IMR-90 (cell line): ENCODE data around the gene CAMTA1. TPM values are rescaled to one million over a fixed set of nuclear protein-coding genes. Genes with fewer than 3 reads are reported as not detected.

Experiments used
- ATAC-seq: fragments of 200-7000 bp; cut with Tn5 transposase; 2 replicates; pipeline ENCODE4 v1.9.1; 2020; ENCODE audit warnings: low read depth, mild to moderate bottlenecking, moderate library complexity
- BruUV-seq: library from RNA; stranded (reverse); fragments of 400-500 nt; replicated peaks from 2 replicates; lab custom pipeline; 2021; lab: Mats Ljungman, UMichigan
- CTCF ChIA-PET: fragments of 300-600 bp; formaldehyde crosslinking; extraction: SDS; loops from one replicate; lab custom pipeline; 2021; ENCODE audit warnings: antibody characterized with exemption; lab: Yijun Ruan, JAX
- POLR2A ChIA-PET: fragments of 300-600 bp; sonication (Branson Sonifier 250); formaldehyde crosslinking; loops from one replicate; lab custom pipeline; 2022; ENCODE audit warnings: antibody characterized with exemption; ENCODE audit not compliant: unreplicated experiment; lab: Charles Lee
- DNase-seq: peaks from one replicate; pipeline ENCODE4 v3.0.0; 2013
- H2AFZ ChIP-seq: replicated peaks from 2 replicates; pipeline ENCODE3; 2013; ENCODE audit warnings: low read length, mild to moderate bottlenecking; ENCODE audit not compliant: poor library complexity
- H2AK5ac ChIP-seq: 2 replicates; pipeline ENCODE4 v1.6.1; 2013; ENCODE audit warnings: low read depth, low read length, inconsistent platforms
- H2AK9ac ChIP-seq: replicated peaks from 2 replicates; pipeline ENCODE3; 2013; ENCODE audit warnings: mild to moderate bottlenecking, low read depth, low read length, moderate library complexity; ENCODE audit not compliant: poor library complexity
- H2BK120ac ChIP-seq: 2 replicates; pipeline ENCODE4 v1.6.1; 2013; ENCODE audit warnings: low read depth, low read length, inconsistent platforms
- H2BK15ac ChIP-seq: 3 replicates; pipeline ENCODE4 v1.6.1; 2013; ENCODE audit warnings: low read depth, low read length, inconsistent platforms
- H2BK20ac ChIP-seq: 2 replicates; pipeline ENCODE4 v1.6.1; 2013; ENCODE audit warnings: low read depth, mild to moderate bottlenecking, inconsistent platforms, low read length, moderate library complexity
- H2BK5ac ChIP-seq: 2 replicates; pipeline ENCODE4 v1.6.1; 2013; ENCODE audit warnings: mild to moderate bottlenecking, low read depth, low read length, inconsistent platforms; ENCODE audit not compliant: poor library complexity, severe bottlenecking
- H3K14ac ChIP-seq: replicated peaks from 2 replicates; pipeline ENCODE4 v1.6.1; 2013; ENCODE audit warnings: low read depth, low read length, inconsistent platforms
- H3K18ac ChIP-seq: 2 replicates; pipeline ENCODE4 v1.6.1; 2013; ENCODE audit warnings: low read depth, low read length, control low read depth
- H3K23ac ChIP-seq: 2 replicates; pipeline ENCODE4 v1.6.1; 2013; ENCODE audit warnings: low read depth, low read length, inconsistent platforms
- H3K27ac ChIP-seq: 2 replicates; pipeline ENCODE4 v1.5.1; 2013; ENCODE audit warnings: mild to moderate bottlenecking, control low read depth, low read length; ENCODE audit not compliant: insufficient read depth
- H3K27me3 ChIP-seq: 2 replicates; pipeline ENCODE4 v1.6.1; 2013; ENCODE audit warnings: low read length; ENCODE audit not compliant: control insufficient read depth, insufficient read depth
- H3K36me3 ChIP-seq: 2 replicates; pipeline ENCODE4 v1.6.1; 2013; ENCODE audit warnings: low read length, mixed read lengths; ENCODE audit not compliant: control insufficient read depth, insufficient read depth
- H3K4ac ChIP-seq: 2 replicates; pipeline ENCODE4 v1.6.1; 2013; ENCODE audit warnings: low read depth, low read length, inconsistent platforms
- H3K4me1 ChIP-seq: 2 replicates; pipeline ENCODE4 v1.6.1; 2013; ENCODE audit warnings: low read length, mixed read lengths; ENCODE audit not compliant: control insufficient read depth, insufficient read depth
- H3K4me2 ChIP-seq: 2 replicates; pipeline ENCODE4 v1.6.1; 2013; ENCODE audit warnings: low read depth, mild to moderate bottlenecking, control low read depth, low read length, moderate library complexity
- H3K4me3 ChIP-seq: 2 replicates; pipeline ENCODE4 v1.5.1; 2013; ENCODE audit warnings: low read depth, mild to moderate bottlenecking, control low read depth, low read length, moderate library complexity; ENCODE audit not compliant: insufficient read depth
- H3K56ac ChIP-seq: 2 replicates; pipeline ENCODE4 v1.6.1; 2013; ENCODE audit warnings: low read length, inconsistent platforms; ENCODE audit not compliant: insufficient read depth; ENCODE audit errors: extremely low read depth
- H3K79me1 ChIP-seq, 2 experiments: 2 replicates each; pipeline ENCODE4 v1.6.1; 2013; ENCODE audit warnings: low read length in 2 of 2, inconsistent platforms in 1 of 2, low read depth in 1 of 2
- H3K9ac ChIP-seq: 2 replicates; pipeline ENCODE4 v1.6.1; 2013; ENCODE audit warnings: low read depth, low read length, control low read depth
- H3K9me1 ChIP-seq: 2 replicates; pipeline ENCODE4 v1.6.1; 2013; ENCODE audit warnings: low read length, inconsistent platforms; ENCODE audit not compliant: insufficient read depth
- H3K9me3 ChIP-seq: 2 replicates; pipeline ENCODE4 v1.6.1; 2013; ENCODE audit warnings: low read length; ENCODE audit not compliant: control insufficient read depth, insufficient read depth
- H4K20me1 ChIP-seq: 2 replicates; pipeline ENCODE4 v1.6.1; 2013; ENCODE audit warnings: low read length, inconsistent platforms; ENCODE audit not compliant: insufficient read depth
- H4K5ac ChIP-seq: 2 replicates; pipeline ENCODE4 v1.6.1; 2013; ENCODE audit warnings: mild to moderate bottlenecking, low read depth, low read length, control low read depth
- H4K8ac ChIP-seq, 2 experiments: 2 replicates each; pipeline ENCODE4 v1.6.1; 2013; ENCODE audit warnings: low read depth in 2 of 2, low read length in 2 of 2, control low read depth in 1 of 2, inconsistent platforms in 1 of 2
- H4K91ac ChIP-seq: 2 replicates; pipeline ENCODE4 v1.6.1; 2013; ENCODE audit warnings: low read depth, low read length, inconsistent platforms; ENCODE audit not compliant: insufficient read depth
- BHLHE40 ChIP-seq: fragments of 150-350 bp; IDR thresholded peaks from 2 replicates; pipeline ENCODE4 v1.6.1; 2016; ENCODE audit warnings: mild to moderate bottlenecking, low read depth, low read length
- FOS ChIP-seq: fragments of 150-350 bp; IDR thresholded peaks from 2 replicates; pipeline ENCODE4 v1.6.1; 2016; ENCODE audit warnings: low read depth, low read length
- MAZ ChIP-seq: IDR thresholded peaks from 2 replicates; pipeline ENCODE4 v1.6.1; 2012; ENCODE audit warnings: low read depth, mild to moderate bottlenecking, low read length, improper control_type of control experiment, moderate library complexity, borderline replicate concordance
- POLR2A ChIP-seq: IDR thresholded peaks from 2 replicates; pipeline ENCODE4 v1.6.1; 2012; ENCODE audit warnings: mild to moderate bottlenecking, low read depth, low read length
- RCOR1 ChIP-seq: IDR thresholded peaks from 2 replicates; pipeline ENCODE4 v1.6.1; 2012; ENCODE audit warnings: mild to moderate bottlenecking, low read length, improper control_type of control experiment; ENCODE audit not compliant: insufficient replicate concordance
- RFX5 ChIP-seq: IDR thresholded peaks from 2 replicates; pipeline ENCODE4 v1.8.0; 2012; ENCODE audit warnings: low read depth, mild to moderate bottlenecking, low read length, moderate library complexity
- WGBS, 2 experiments: methylation state at CpG; one replicate each; pipeline versions ENCODE4 v1.1.5 to v1.1.7; 2013; ENCODE audit warnings: missing lambda C conversion rate in 2 of 2; ENCODE audit not compliant: insufficient read length in 1 of 2; ENCODE audit errors: extremely low coverage in 2 of 2; 5-methylcytosine and 5-hydroxymethylcytosine counted together
- dilution Hi-C: fragments of 300-500 bp; cut with HindIII; formaldehyde crosslinking; loops from one replicate; pipeline ENCODE4 v1.14.3; 2018; ENCODE audit warnings: low sequenced_read_pairs; ENCODE audit not compliant: unreplicated experiment
- in situ Hi-C: fragments of 300-500 bp; cut with MboI; formaldehyde crosslinking; loops from 3 replicates; pipeline ENCODE4 v1.14.3; 2019; ENCODE audit warnings: low sequenced_read_pairs, inconsistent platforms, mixed read lengths
- intact Hi-C: fragments of 100-400 bp; cut with micrococcal nuclease; formaldehyde crosslinking; loops from 2 replicates; pipeline ENCODE4 v1.10.0; 2022
- polyA plus RNA-seq, 3 experiments: library from polyadenylated mRNA; depleted of rRNA; stranded (reverse); fragments of >200 nt; gene quantifications; 2 replicates each; pipeline ENCODE4 v1.2.3, GENCODE V29; 2012; ENCODE audit warnings: low replicate concordance in 1 of 3
- total RNA-seq: library from RNA; depleted of rRNA; stranded (reverse); fragments of >200 nt; gene quantifications from 2 replicates; pipeline ENCODE4 v1.2.3, GENCODE V29; 2012
- TF ChIP-seq, protein P1 (sequence below): fragments of 150-350 bp; IDR thresholded peaks from 2 replicates; pipeline ENCODE4 v1.6.1; 2016; ENCODE audit warnings: low read depth, mild to moderate bottlenecking, low read length, moderate library complexity, borderline replicate concordance

CAMTA1 gene
- total and polyA plus RNA-seq, 2 of the 4 experiments (the other 2 are of a cell fraction): 35.5 to 74.3 TPM

DNA sequence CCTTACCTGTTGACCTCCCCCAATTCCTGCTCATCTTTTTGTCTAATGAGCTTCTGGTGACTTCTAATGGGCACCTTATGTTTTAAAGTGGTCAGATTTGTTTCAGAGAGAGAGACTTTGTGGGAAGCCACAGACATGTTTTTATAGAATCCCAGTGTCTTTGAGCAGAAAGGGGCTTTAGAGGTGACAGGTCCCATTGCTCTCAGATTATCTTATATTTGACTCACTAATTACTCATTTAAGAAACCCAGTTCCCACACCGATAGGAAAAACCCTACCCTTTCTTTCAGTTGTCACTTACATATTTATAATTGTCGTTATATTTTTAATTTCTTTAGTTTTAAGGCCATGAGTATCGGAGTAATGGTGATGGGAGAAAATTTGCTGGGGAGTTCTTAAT is 215.5 kb downstream of the CAMTA1 start:
- no peak for ATAC-seq

More for the DNA sequence above, 215.5 kb downstream of the CAMTA1 start:
- H2BK15ac ChIP-seq: no peak overlapping the region
- no peaks in the 10 kb centered on the region for H3K9me1 ChIP-seq
- no peaks in the 10 kb centered on the region for H3K79me1 ChIP-seq
- no peak overlapping the region for H2BK20ac ChIP-seq
- intact Hi-C loops (no loop called here), in situ Hi-C loops (no loop called here), dilution Hi-C loops (no loop called here)
- H3K27me3 ChIP-seq: peaks cover 28% of the 10 kb centered on the region
- no peaks in the 10 kb centered on the region for H3K36me3 ChIP-seq
- no peak overlapping the region for H3K27ac ChIP-seq
- H2AK9ac ChIP-seq: no peak overlapping the region
- H3K56ac ChIP-seq: no peak overlapping the region
- TF ChIP-seq, protein P1, sequence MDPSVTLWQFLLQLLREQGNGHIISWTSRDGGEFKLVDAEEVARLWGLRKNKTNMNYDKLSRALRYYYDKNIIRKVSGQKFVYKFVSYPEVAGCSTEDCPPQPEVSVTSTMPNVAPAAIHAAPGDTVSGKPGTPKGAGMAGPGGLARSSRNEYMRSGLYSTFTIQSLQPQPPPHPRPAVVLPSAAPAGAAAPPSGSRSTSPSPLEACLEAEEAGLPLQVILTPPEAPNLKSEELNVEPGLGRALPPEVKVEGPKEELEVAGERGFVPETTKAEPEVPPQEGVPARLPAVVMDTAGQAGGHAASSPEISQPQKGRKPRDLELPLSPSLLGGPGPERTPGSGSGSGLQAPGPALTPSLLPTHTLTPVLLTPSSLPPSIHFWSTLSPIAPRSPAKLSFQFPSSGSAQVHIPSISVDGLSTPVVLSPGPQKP: no peak
- TF ChIP-seq MAZ: no peak
- TF ChIP-seq FOS: no peak
- no peak for TF ChIP-seq RCOR1
- no peak for TF ChIP-seq BHLHE40
- TF ChIP-seq RFX5: no peak
- no peak for TF ChIP-seq POLR2A
- no peaks in the 10 kb centered on the region for H3K9me3 ChIP-seq
- H4K91ac ChIP-seq: no peak overlapping the region
- WGBS, 2 experiments: no CpG with 5 or more reads among the region's 3 CpGs
- DNase-seq: no peak
- H2BK5ac ChIP-seq: no peak overlapping the region
- H3K14ac ChIP-seq: no peak overlapping the region
- no peak overlapping the region for H3K4ac ChIP-seq
- no peak overlapping the region for H3K9ac ChIP-seq
- no peak overlapping the region for H2AK5ac ChIP-seq
- H3K4me2 ChIP-seq: no peak overlapping the region
- BruUV-seq: no TSS peak
- POLR2A ChIA-PET: no interaction called here
- H4K5ac ChIP-seq: no peak overlapping the region
- H3K18ac ChIP-seq: no peak overlapping the region
- H2AFZ ChIP-seq: no peak overlapping the region
- H3K4me3 ChIP-seq: no peak overlapping the region
- H3K23ac ChIP-seq: no peak overlapping the region
- H4K20me1 ChIP-seq: no peaks in the 10 kb centered on the region
- no peaks in the 10 kb centered on the region for H3K4me1 ChIP-seq
- CTCF ChIA-PET: no interaction called here
- H2BK120ac ChIP-seq: no peak overlapping the region
- H4K8ac ChIP-seq: no peak overlapping the region
